OCI-LY3 (cell line): ENCODE measurements around the gene CSTB.

ENCODE experiments used
- H2AFZ ChIP-seq: fragments of 200-600, 300-600 bp; shearing (Covaris generic); 2 replicates; pipeline ENCODE4 v1.6.0; 2014; ENCODE audit warnings: antibody characterized with exemption, low read depth, low read length
- H3K27ac ChIP-seq: fragments of 200-600, 300-600 bp; sonication (generic); 2 replicates; pipeline ENCODE4 v1.5.1; 2014; ENCODE audit warnings: mild to moderate bottlenecking, low read length, moderate library complexity, mixed read lengths
- H3K27me3 ChIP-seq: fragments of 200-600, 300-600 bp; sonication (generic); 2 replicates; pipeline ENCODE4 v1.6.1; 2014; ENCODE audit warnings: low read depth, low read length, mixed read lengths
- H3K36me3 ChIP-seq: fragments of 200-600, 300-600 bp; sonication (generic); replicated peaks from 2 replicates; pipeline ENCODE3; 2014; ENCODE audit warnings: low read depth, low read length, mixed read lengths
- H3K4me1 ChIP-seq: fragments of 300-600, 200-600 bp; sonication (generic); 2 replicates; pipeline ENCODE4 v1.6.1; 2014; ENCODE audit warnings: low read length, mixed read lengths
- H3K4me2 ChIP-seq: fragments of 200-600, 300-600 bp; sonication (generic); 2 replicates; pipeline ENCODE4 v1.6.1; 2014; ENCODE audit warnings: low read length, mixed read lengths
- H3K4me3 ChIP-seq: fragments of 300-600, 200-600 bp; sonication (generic); 2 replicates; pipeline ENCODE4 v1.5.1; 2014; ENCODE audit warnings: antibody characterized with exemption, mild to moderate bottlenecking, low read length, moderate library complexity
- H3K79me2 ChIP-seq: fragments of 300-600, 200-600 bp; shearing (Covaris generic); 2 replicates; pipeline ENCODE4 v1.6.1; 2014; ENCODE audit warnings: mild to moderate bottlenecking, low read length, mixed read lengths
- H3K9ac ChIP-seq: fragments of 300-600, 200-600 bp; shearing (Covaris generic); 2 replicates; pipeline ENCODE4 v1.6.0; 2014; ENCODE audit warnings: mild to moderate bottlenecking, low read length, moderate library complexity
- H3K9me3 ChIP-seq: fragments of 200-600, 300-600 bp; shearing (Covaris generic); 2 replicates; pipeline ENCODE4 v1.6.1; 2014; ENCODE audit warnings: low read length, mixed read lengths; ENCODE audit not compliant: insufficient read depth
- H4K20me1 ChIP-seq: fragments of 200-600, 300-600 bp; sonication (generic); 2 replicates; pipeline ENCODE4 v1.6.1; 2016; ENCODE audit warnings: low read length, mixed read lengths; ENCODE audit not compliant: insufficient read depth
- EZH2phosphoT487 ChIP-seq: fragments of 200-600 bp; shearing (Covaris generic); IDR thresholded peaks from 2 replicates; pipeline ENCODE4 v1.6.1; 2018; ENCODE audit warnings: antibody characterized with exemption, mixed run types, low read depth
- TF ChIP-seq, protein P1 (sequence below): fragments of 200-600, 300-600 bp; sonication (generic); IDR thresholded peaks from 2 replicates; pipeline ENCODE4 v1.5.1; 2014; ENCODE audit warnings: antibody characterized with exemption, low read length, low read depth

The CSTB gene

DNA sequence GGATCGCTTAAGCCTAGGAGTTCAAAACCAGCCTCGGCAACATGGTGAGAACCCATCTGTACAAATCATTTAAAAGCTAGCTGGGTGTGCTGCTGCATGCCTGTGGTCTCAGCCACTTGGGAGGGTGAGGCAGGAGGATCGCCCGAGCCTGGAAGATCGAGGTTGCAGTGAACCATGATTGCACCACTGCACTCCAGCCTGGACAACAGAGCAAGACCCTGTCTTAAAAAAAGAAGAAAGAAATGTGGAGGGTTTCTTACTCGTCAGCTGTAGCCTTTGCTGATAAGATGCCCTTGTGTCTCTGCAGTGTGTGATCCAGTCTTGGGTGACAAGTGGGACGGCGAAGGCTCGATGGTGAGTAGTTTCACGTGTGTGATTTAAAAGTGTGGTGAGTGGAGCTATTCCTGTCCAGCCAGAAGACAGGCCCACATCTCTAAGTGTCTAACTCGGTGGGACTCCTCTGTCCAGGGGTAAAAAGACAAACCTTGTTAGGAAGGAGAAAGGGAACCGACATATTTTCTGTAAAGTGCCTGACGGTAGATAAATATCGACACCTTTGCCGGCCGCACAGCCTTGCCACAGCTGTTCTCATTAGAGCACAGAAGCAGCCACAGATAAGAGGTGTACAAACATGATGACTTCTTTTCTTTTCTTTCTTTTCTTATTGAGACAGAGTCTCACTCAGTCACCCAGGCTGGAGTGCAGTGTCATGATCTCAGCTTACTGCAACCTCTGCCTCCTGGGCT lies 30.2 kb downstream of the CSTB start:
- Histone ChIP-seq H3K79me2 (no peaks in the 10 kb centered on the region), H3K4me1 (no peaks in the 10 kb centered on the region), H3K4me2 (no peak overlapping the region), H3K36me3 (peaks cover 5% of the 10 kb centered on the region), H3K4me3 (no peak overlapping the region), H3K27me3 (no peaks in the 10 kb centered on the region), H4K20me1 (no peaks in the 10 kb centered on the region), H3K9ac (no peak overlapping the region), H2AFZ (no peak overlapping the region), H3K27ac (no peak overlapping the region), H3K9me3 (no peaks in the 10 kb centered on the region)
- TF ChIP-seq, protein P1, sequence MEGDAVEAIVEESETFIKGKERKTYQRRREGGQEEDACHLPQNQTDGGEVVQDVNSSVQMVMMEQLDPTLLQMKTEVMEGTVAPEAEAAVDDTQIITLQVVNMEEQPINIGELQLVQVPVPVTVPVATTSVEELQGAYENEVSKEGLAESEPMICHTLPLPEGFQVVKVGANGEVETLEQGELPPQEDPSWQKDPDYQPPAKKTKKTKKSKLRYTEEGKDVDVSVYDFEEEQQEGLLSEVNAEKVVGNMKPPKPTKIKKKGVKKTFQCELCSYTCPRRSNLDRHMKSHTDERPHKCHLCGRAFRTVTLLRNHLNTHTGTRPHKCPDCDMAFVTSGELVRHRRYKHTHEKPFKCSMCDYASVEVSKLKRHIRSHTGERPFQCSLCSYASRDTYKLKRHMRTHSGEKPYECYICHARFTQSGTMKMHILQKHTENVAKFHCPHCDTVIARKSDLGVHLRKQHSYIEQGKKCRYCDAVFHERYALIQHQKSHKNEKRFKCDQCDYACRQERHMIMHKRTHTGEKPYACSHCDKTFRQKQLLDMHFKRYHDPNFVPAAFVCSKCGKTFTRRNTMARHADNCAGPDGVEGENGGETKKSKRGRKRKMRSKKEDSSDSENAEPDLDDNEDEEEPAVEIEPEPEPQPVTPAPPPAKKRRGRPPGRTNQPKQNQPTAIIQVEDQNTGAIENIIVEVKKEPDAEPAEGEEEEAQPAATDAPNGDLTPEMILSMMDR: no peak

DNA sequence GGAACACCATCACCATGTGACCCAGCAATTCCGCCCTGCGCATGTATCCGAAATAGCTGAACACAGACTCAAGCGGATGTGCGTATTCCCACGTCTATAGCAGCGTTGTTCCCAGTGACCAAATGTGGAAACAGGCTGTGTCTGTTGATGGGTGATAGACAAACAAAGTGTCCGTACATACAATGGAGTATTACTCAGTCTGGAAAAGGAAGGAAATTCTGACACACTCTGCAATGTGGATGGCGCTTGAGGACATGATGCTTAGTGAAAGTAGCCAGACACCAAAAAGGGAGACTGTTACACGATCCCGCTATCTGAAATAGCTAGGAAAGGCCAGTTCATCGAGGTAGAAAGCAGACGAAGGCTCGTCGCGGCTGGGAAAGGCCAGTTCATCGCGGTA lies 31.4 kb downstream of the CSTB start:
- no peak for TF ChIP-seq EZH2phosphoT487
- TF ChIP-seq, protein P1: no peak
- H3K9ac ChIP-seq: no peak overlapping the region
- H3K36me3 ChIP-seq: peaks cover 5% of the 10 kb centered on the region
- H3K4me3 ChIP-seq: no peak overlapping the region
- no peaks in the 10 kb centered on the region for H3K9me3 ChIP-seq
- no peak overlapping the region for H3K27ac ChIP-seq
- H3K4me1 ChIP-seq: no peaks in the 10 kb centered on the region
- H4K20me1 ChIP-seq: no peaks in the 10 kb centered on the region
- no peaks in the 10 kb centered on the region for H3K79me2 ChIP-seq
- H2AFZ ChIP-seq: no peak overlapping the region
- no peaks in the 10 kb centered on the region for H3K27me3 ChIP-seq
- H3K4me2 ChIP-seq: no peak overlapping the region

DNA sequence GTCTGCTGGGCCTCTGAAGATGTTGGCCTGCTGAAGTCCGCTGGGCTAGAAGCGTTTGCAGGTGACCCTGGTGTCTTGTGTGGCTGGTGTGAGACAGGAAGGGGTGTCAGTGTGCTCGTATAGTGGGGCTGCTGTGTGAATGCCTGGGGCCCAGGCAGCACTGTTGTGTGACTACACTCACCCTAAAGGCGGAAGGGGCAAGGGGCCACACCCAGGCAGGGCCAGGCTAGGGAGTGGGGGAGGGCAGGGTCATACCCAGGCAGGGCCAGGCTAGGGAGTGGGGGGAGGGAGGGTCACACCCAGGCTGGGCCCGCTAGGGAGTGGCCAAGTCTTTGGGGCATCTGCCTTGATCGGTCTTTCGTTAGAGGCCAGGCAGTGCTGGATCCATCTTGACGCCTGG lies 32.2 kb downstream of the CSTB start:
- peaks cover 5% of the 10 kb centered on the region for H3K36me3 ChIP-seq

DNA sequence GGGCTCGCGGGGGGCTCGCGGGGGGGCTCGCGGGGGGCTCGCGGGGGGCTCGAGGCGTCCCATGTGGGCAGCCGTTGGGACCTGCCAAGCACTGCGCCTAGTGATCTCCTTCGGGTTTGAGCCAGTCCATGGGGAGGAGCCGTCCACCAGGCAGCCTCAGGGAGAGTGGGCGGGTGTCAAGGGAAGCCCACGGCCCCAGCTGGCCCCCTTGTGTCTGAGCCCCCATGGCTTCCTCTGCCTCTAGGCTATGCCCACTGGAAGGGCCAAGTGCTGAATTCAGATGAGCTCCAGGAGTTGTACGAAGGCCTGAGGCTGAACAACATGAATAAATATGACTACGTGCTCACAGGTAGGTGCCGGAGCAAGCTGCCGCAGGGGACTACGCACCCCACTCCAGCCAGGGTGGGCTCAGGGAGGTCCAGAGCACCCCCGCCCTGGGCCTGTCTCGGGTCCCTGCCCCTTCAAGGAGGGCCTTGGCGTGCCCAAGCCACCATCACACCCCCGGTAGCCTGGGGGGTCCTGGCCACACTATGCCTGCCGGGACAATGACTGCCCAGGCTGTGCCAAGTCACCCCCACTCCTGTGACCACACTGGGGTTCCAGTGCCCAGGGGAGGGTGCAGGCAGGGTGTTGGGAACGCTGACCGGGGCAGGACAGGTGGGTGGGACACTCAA lies 34.5 kb downstream of the CSTB start:
- Histone ChIP-seq H3K4me3 (no peak overlapping the region), H2AFZ (no peak overlapping the region), H3K79me2 (no peaks in the 10 kb centered on the region), H3K27me3 (no peaks in the 10 kb centered on the region), H3K27ac (no peak overlapping the region), H3K4me1 (no peaks in the 10 kb centered on the region), H3K9ac (no peak overlapping the region), H3K36me3 (peaks cover 5% of the 10 kb centered on the region), H3K9me3 (no peaks in the 10 kb centered on the region), H4K20me1 (no peaks in the 10 kb centered on the region), H3K4me2 (no peak overlapping the region)
- no peak for TF ChIP-seq EZH2phosphoT487
- TF ChIP-seq, protein P1: no peak

More for the DNA sequence above, 32.2 kb downstream of the CSTB start:
- H3K27ac ChIP-seq: no peak overlapping the region
- H3K79me2 ChIP-seq: no peaks in the 10 kb centered on the region
- H3K4me3 ChIP-seq: no peak overlapping the region
- H3K4me1 ChIP-seq: no peaks in the 10 kb centered on the region
- no peak overlapping the region for H2AFZ ChIP-seq
- no peak overlapping the region for H3K9ac ChIP-seq
- no peaks in the 10 kb centered on the region for H4K20me1 ChIP-seq
- H3K27me3 ChIP-seq: no peaks in the 10 kb centered on the region
- no peak for TF ChIP-seq EZH2phosphoT487
- TF ChIP-seq, protein P1: no peak
- no peak overlapping the region for H3K4me2 ChIP-seq
- H3K9me3 ChIP-seq: no peaks in the 10 kb centered on the region
